Measurements from ENCODE around the gene ARMC7. TPM values are rescaled to one million over a fixed set of nuclear protein-coding genes. Genes with fewer than 3 reads are reported as not detected.
A peak's percentile ranks its signal among the peaks of the same experiment; 100 is the strongest.
"Not testable (repeated sequence)": the region's sequence is repeated elsewhere in the genome, so short reads cannot be mapped to it uniquely, and the experiment has no call there.

The ARMC7 gene
- polyA plus RNA-seq, 1 experiment = 6.9 TPM

DNA sequence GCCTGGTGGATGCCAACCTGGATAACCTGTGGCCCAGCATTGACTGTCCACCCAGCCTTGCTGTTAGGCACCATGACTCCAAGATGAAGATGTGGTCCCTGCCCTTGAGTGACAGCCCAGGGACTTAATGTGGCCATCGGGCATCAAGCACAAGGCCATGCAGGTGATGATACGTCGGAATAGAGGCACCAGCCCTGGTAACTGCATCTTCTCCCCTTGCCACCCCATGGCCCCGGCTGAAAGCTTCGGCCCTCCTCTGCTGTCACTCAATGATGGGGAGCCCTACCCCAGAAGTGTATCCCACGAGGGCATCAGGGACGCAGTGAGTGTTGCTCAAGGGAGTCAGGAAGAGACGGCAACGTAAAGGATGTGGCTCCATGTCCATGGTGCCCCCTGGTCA, 19.8 kb downstream of the ARMC7 start:
- Histone ChIP-seq H3K36me3 (ENCODE audit: control insufficient read depth, insufficient read depth, low read length) (peaks cover 16% of the 10 kb centered on the region), H3K27me3 (ENCODE audit: control insufficient read depth, insufficient read depth, low read length) (no peaks in the 10 kb centered on the region), H3K4me3 (ENCODE audit: low read depth, low read length) (no peak overlapping the region)
- CTCF ChIA-PET = interaction anchor here (0.6 to 4.7 kb wide), 7 partner anchors 9 to 168 kb away, joined by 3 to 78 read pairs (median 8); partner anchors contain the start of genes ARMC7 and SLC16A5
- POLR2A ChIA-PET = no interaction called here
- no peak for DNase-seq (ENCODE audit: low read depth)
- TF ChIP-seq CTCF (IDR thresholded peaks at IDR 0.05; ENCODE audit: insufficient read depth, low read depth, low read length) = no peak

- DNase-seq (ENCODE audit: low read depth) = no peak
- H3K4me3 ChIP-seq (ENCODE audit: low read depth, low read length) = peak overlapping the region; percentile 66
- peaks cover 16% of the 10 kb centered on the region for H3K36me3 ChIP-seq (ENCODE audit: control insufficient read depth, insufficient read depth, low read length)
- CTCF ChIA-PET = interaction anchor here (0.6 to 4.7 kb wide), 12 partner anchors 9 to 169 kb away, joined by 3 to 78 read pairs (median 8); partner anchors contain the start of genes ARMC7 and SLC16A5
- POLR2A ChIA-PET = no interaction called here
- no peaks in the 10 kb centered on the region for H3K27me3 ChIP-seq (ENCODE audit: control insufficient read depth, insufficient read depth, low read length)
- TF ChIP-seq CTCF (IDR thresholded peaks at IDR 0.05; ENCODE audit: insufficient read depth, low read depth, low read length) = no peak
Measured at GRCh38 chr17:75130059-75130631, 20.4 kb downstream of the ARMC7 start.

DNA sequence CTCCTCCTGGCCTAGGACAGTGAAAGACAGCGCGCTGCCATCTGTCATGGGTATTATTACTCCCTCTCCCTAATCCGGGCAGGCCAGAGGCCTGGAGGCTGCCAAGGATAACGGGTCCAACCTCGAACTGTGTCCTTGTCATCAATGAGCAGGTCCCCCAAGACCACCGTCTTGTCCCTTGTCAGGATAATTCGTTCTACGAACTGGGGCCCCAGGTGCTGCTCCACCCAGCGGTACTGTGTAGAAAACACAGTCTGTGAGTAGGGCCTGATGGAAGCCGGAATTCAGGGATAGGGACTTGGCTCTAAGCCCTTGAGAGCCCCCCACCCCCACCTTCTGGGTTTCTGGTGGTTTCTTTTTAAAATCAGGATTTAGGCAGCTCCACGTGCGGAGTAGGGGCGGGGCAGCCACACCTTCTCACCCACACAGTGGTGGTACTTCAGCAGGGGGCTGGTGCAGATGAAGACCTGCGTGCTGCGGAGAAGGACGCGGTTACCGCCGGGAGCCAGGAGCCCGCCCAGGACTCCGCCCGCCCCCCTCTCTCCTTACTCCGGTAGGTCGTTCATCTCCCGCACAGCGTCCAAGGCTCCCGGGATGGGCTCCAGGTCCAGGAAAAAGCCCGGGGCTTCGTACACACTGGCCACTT, 21.0 kb downstream of the ARMC7 start:
- ChIA-PET POLR2A (interaction anchor here (0.6 kb wide), 1 partner anchor 21 kb away, joined by 3 read pairs; no protein-coding TSS in a partner anchor), CTCF (interaction anchor here (0.6 to 4.7 kb wide), 23 partner anchors 10 to 169 kb away, joined by 3 to 78 read pairs (median 4); partner anchors contain the start of genes ARMC7 and SLC16A5)
- no peak for DNase-seq (ENCODE audit: low read depth)
- H3K36me3 ChIP-seq (ENCODE audit: control insufficient read depth, insufficient read depth, low read length) = peaks cover 16% of the 10 kb centered on the region
- H3K27me3 ChIP-seq (ENCODE audit: control insufficient read depth, insufficient read depth, low read length) = no peaks in the 10 kb centered on the region
- H3K4me3 ChIP-seq (ENCODE audit: low read depth, low read length) = peak overlapping the region; percentile 66
- TF ChIP-seq CTCF (IDR thresholded peaks at IDR 0.05; ENCODE audit: insufficient read depth, low read depth, low read length) = peak; percentile 76

DNA sequence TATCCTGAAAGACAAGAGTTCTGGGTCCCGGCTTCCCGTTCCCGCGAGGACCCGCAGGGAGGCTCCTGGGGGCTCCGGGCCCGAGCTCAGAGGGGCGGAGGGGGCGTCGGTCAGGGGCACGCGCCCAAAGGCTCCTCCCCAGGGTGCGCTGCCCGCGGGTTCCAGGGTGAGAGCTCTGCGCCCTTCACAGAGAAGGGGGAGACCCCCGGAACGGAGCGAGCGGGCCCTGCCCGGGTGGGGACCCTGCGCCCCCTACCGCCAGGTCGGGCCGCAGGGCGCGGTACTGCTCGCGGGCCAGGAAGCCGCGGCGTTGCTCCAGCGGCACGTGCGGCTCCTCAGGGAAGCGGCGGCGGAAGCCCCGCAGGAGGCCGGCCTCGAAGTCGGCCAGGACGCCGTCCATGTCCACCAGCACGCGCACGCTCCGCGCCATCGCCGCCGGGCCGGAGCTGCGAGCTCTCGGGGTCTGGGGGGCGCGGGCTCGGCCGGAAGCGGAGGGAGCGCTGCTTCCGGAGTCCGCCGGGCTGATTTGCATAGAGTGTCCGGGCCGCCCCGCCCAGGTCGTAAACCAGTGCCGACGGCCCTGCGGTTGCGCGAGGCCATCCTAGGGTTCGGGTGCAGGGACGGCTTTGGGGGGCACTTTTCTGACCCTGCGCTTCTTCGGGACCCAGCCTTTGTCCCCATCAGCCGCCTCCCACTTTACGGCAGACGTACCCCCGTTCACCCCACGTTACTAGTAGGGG, 21.7 kb downstream of the ARMC7 start, which contains the start of gene NT5C:
TSS of gene NT5C (minus strand) at position 465 of the 740 bp plus-strand sequence. CDS start at position 430, 35 bp downstream.
- Histone ChIP-seq H3K27me3 (ENCODE audit: control insufficient read depth, insufficient read depth, low read length) (no peaks in the 10 kb centered on the region), H3K4me3 (ENCODE audit: low read depth, low read length) (peak within 1 kb of the TSS; percentile 66), H3K36me3 (ENCODE audit: control insufficient read depth, insufficient read depth, low read length) (peaks cover 17% of the 10 kb centered on the region)
- DNase-seq (ENCODE audit: low read depth) = no peak
- POLR2A ChIA-PET = interaction anchor here (0.6 kb wide), 1 partner anchor 20 kb away, joined by 3 read pairs; no protein-coding TSS in a partner anchor
- TF ChIP-seq CTCF (IDR thresholded peaks at IDR 0.05; ENCODE audit: insufficient read depth, low read depth, low read length) = peak; percentile 53
- CTCF ChIA-PET = interaction anchor here (0.6 to 4.7 kb wide), 29 partner anchors 9 to 1784 kb away, joined by 3 to 78 read pairs (median 4); partner anchors contain the start of genes ARMC7 and HID1

GRCh38 chr17:75132018-75133000, 22.5 kb downstream of the ARMC7 start:
- Histone ChIP-seq H3K4me3 (ENCODE audit: low read depth, low read length) (peak overlapping the region; percentile 66), H3K36me3 (ENCODE audit: control insufficient read depth, insufficient read depth, low read length) (peaks cover 17% of the 10 kb centered on the region)
- DNase-seq (ENCODE audit: low read depth); POLR2A ChIA-PET; H3K27me3 ChIP-seq (ENCODE audit: control insufficient read depth, insufficient read depth, low read length): not testable (repeated sequence)
- CTCF ChIA-PET = interaction anchor here (0.6 to 4.7 kb wide), 21 partner anchors 8 to 1785 kb away, joined by 3 to 78 read pairs (median 5); partner anchors contain the start of genes ARMC7 and HID1
